Right lobe of liver (tissue), 4 donors: Measurements from ENCODE around the gene EFNA5.

Experiments used
- POLR2A ChIP-seq: fragments of 450-650 bp; IDR thresholded peaks from one replicate; pipeline ENCODE4 v1.6.1; 2017; ENCODE audit warnings: antibody characterized with exemption, mild to moderate bottlenecking
- TF ChIP-seq, protein P1 (sequence below), 4 donors: fragments of 200-600 bp in 3 of 4; fragments of 450-650 bp in 1 of 4; IDR thresholded peaks; one replicate each; pipeline versions ENCODE4 v1.5.1 to v1.8.0; 2016 to 2022; ENCODE audit warnings: antibody characterized with exemption in 4 of 4, mild to moderate bottlenecking in 2 of 4
- donor health status: DM: no; HTN: no; CAD: no.
- donor health status: DM: no; HTN: no; CAD: no.
- donor health status: DM: no; HTN: yes; CAD: no.

DNA sequence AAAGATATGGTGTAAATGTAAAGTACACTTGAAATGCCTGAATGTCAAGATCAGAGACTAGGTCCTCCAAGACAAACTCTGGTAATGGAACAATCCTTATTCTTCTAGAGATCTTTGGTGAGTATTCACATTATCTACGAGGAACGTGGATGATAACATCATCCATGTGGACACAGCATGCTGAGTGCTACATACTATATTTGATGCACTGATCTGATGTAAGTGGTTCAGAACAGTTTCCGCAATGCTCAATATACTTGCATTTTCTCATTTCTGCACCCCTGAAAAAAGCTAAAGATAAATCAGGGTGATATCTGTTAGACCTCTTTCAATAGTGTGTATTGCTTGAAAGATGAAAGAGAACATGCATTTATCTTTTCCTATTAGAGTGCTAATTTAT, 226.8 kb downstream of the EFNA5 start:
- TF ChIP-seq, protein P1, sequence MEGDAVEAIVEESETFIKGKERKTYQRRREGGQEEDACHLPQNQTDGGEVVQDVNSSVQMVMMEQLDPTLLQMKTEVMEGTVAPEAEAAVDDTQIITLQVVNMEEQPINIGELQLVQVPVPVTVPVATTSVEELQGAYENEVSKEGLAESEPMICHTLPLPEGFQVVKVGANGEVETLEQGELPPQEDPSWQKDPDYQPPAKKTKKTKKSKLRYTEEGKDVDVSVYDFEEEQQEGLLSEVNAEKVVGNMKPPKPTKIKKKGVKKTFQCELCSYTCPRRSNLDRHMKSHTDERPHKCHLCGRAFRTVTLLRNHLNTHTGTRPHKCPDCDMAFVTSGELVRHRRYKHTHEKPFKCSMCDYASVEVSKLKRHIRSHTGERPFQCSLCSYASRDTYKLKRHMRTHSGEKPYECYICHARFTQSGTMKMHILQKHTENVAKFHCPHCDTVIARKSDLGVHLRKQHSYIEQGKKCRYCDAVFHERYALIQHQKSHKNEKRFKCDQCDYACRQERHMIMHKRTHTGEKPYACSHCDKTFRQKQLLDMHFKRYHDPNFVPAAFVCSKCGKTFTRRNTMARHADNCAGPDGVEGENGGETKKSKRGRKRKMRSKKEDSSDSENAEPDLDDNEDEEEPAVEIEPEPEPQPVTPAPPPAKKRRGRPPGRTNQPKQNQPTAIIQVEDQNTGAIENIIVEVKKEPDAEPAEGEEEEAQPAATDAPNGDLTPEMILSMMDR (IDR thresholded peaks at IDR 0.05): no peak
- no peak for TF ChIP-seq POLR2A
